ENCODE results near the gene LRCOL1.

Gene LRCOL1

GRCh38 chr12:132619071-132619385 is 8.6 kb upstream of the LRCOL1 start:
- H3K4me1 ChIP-seq (ENCODE audit: control insufficient read depth, insufficient read depth, low read length), result no peaks in the 10 kb centered on the region
- POLR2A ChIA-PET, result interaction anchor here (1.4 kb wide), 1 partner anchor 10 kb away, joined by 5 read pairs; no protein-coding TSS in a partner anchor
- no peak overlapping the region for H3K27ac ChIP-seq (ENCODE audit: extremely low read depth, low read depth, low read length)
- CTCF ChIA-PET, result interaction anchor here (1.2 kb wide), 1 partner anchor 20 kb away, joined by 3 read pairs; no protein-coding TSS in a partner anchor
- peaks cover 0 to 15% of the 10 kb centered on the region in 2 experiments; a peak in 1 of 3 replicates for H3K36me3 ChIP-seq (ENCODE audit: control insufficient read depth in 2 of 2, insufficient read depth in 1 of 2, low read length in 2 of 2)
- TF ChIP-seq ZNF394 (tag by site-specific recombination; IDR thresholded peaks at IDR 0.05; ENCODE audit: borderline replicate concordance) (no peak), ZNF513 (tag by site-specific recombination; IDR thresholded peaks at IDR 0.05) (no peak), ELK4 (IDR thresholded peaks at IDR 0.05; ENCODE audit: borderline replicate concordance, low read depth, low read length) (no peak), PATZ1 (tag by site-specific recombination; IDR thresholded peaks at IDR 0.05) (no peak), ZNF558 (tag by site-specific recombination; IDR thresholded peaks at IDR 0.05) (no peak), ZFP41 (tag by site-specific recombination; IDR thresholded peaks at IDR 0.05; ENCODE audit: borderline replicate concordance) (no peak)
- no peak overlapping the region for H3K4me3 ChIP-seq (ENCODE audit: low read depth, low read length)
- no peaks in the 10 kb centered on the region for H3K9me3 ChIP-seq (ENCODE audit: control insufficient read depth, insufficient read depth, low read depth, low read length)

GRCh38 chr12:132618683-132619043 is 8.3 kb upstream of the LRCOL1 start, which contains the start of gene P2RX2:
TSS of gene P2RX2 (plus strand) at chr12:132618776. CDS start at chr12:132618817, 41 bp downstream.
- POLR2A ChIA-PET, result interaction anchor here (1.4 kb wide), 1 partner anchor 10 kb away, joined by 5 read pairs; no protein-coding TSS in a partner anchor
- CTCF ChIA-PET, result interaction anchor here (1.2 to 6.4 kb wide), 2 partner anchors 20 to 204 kb away, joined by 3 to 68 read pairs; no protein-coding TSS in a partner anchor

More at GRCh38 chr12:132618683-132619043, 8.3 kb upstream of the LRCOL1 start, which contains the start of gene P2RX2:
- TF ChIP-seq ZNF521 (tag by site-specific recombination; IDR thresholded peaks at IDR 0.05) (no peak), ZNF501 (tag by site-specific recombination; IDR thresholded peaks at IDR 0.05) (no peak), ATF2 (tag by site-specific recombination; IDR thresholded peaks at IDR 0.05; ENCODE audit: low read depth) (no peak), ZNF280C (tag by site-specific recombination; IDR thresholded peaks at IDR 0.05) (no peak), ZNF426 (tag by site-specific recombination; IDR thresholded peaks at IDR 0.05) (no peak), ZNF423 (tag by site-specific recombination; IDR thresholded peaks at IDR 0.05) (no peak)
- Histone ChIP-seq H3K4me3 (ENCODE audit: low read depth, low read length) (no peak within 1 kb of the TSS), H3K4me1 (ENCODE audit: control insufficient read depth, insufficient read depth, low read length) (no peaks in the 10 kb centered on the region), H3K9me3 (ENCODE audit: control insufficient read depth, insufficient read depth, low read depth, low read length) (no peaks in the 10 kb centered on the region), H3K27ac (ENCODE audit: extremely low read depth, low read depth, low read length) (no peak within 1 kb of the TSS), H3K36me3 (ENCODE audit: control insufficient read depth in 2 of 2, insufficient read depth in 1 of 2, low read length in 2 of 2) (peaks cover 0 to 12% of the 10 kb centered on the region in 2 experiments; a peak in 1 of 3 replicates)
